Endothelial cell of umbilical vein (primary cell): ENCODE results near the gene PARP12.

Experiments used
- EZH2 ChIP-seq: IDR thresholded peaks from 2 replicates; pipeline ENCODE4 v1.6.1; 2012; ENCODE audit warnings: borderline replicate concordance, low read depth, mild to moderate bottlenecking, moderate library complexity, low read length, inconsistent platforms; ENCODE audit not compliant: severe bottlenecking
- JUN ChIP-seq: IDR thresholded peaks from 2 replicates; pipeline ENCODE4 v1.6.1; 2011; ENCODE audit warnings: borderline replicate concordance, low read depth; ENCODE audit not compliant: insufficient read length, insufficient read depth
- MAX ChIP-seq: IDR thresholded peaks from 2 replicates; pipeline ENCODE4 v1.6.1; 2011; ENCODE audit not compliant: insufficient read depth, insufficient read length
- MYC ChIP-seq: IDR thresholded peaks from one replicate; pipeline ENCODE4 v1.6.1; 2011; ENCODE audit warnings: mild to moderate bottlenecking, low read depth, low read length
- POLR2A ChIP-seq: IDR thresholded peaks from 2 replicates; pipeline ENCODE4 v1.6.1; 2012; ENCODE audit warnings: low read depth, mild to moderate bottlenecking, control low read depth, low read length
- TF ChIP-seq, protein P1 (sequence below), 2 donors: IDR thresholded peaks; 1 replicate in 1 of 2; 2 replicates in 1 of 2; pipeline ENCODE4 v1.5.1; 2011; ENCODE audit warnings: low read length in 2 of 2, mild to moderate bottlenecking in 2 of 2, moderate library complexity in 2 of 2, control low read depth in 1 of 2, inconsistent platforms in 1 of 2, low read depth in 1 of 2; ENCODE audit not compliant: insufficient read depth in 1 of 2; ENCODE audit errors: extremely low read depth in 1 of 2

- TF ChIP-seq MYC (no peak), POLR2A (no peak), MAX (no peak), EZH2 (no peak), JUN (no peak)
- TF ChIP-seq, protein P1, sequence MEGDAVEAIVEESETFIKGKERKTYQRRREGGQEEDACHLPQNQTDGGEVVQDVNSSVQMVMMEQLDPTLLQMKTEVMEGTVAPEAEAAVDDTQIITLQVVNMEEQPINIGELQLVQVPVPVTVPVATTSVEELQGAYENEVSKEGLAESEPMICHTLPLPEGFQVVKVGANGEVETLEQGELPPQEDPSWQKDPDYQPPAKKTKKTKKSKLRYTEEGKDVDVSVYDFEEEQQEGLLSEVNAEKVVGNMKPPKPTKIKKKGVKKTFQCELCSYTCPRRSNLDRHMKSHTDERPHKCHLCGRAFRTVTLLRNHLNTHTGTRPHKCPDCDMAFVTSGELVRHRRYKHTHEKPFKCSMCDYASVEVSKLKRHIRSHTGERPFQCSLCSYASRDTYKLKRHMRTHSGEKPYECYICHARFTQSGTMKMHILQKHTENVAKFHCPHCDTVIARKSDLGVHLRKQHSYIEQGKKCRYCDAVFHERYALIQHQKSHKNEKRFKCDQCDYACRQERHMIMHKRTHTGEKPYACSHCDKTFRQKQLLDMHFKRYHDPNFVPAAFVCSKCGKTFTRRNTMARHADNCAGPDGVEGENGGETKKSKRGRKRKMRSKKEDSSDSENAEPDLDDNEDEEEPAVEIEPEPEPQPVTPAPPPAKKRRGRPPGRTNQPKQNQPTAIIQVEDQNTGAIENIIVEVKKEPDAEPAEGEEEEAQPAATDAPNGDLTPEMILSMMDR (IDR thresholded peaks at IDR 0.05; ENCODE audit: extremely low read depth in 1 of 2, insufficient read depth in 1 of 2, low read depth in 1 of 2, low read length in 2 of 2) = no peak
These were observed 63.2 kb downstream of the PARP12 start for GRCh38 chr7:139999516-139999915.
